IMR-90 (cell line): ENCODE results near the gene GRK5. TPM values are rescaled to one million over a fixed set of nuclear protein-coding genes. Genes with fewer than 3 reads are reported as not detected.

Experiments used
- ATAC-seq: fragments of 200-7000 bp; cut with Tn5 transposase; 2 replicates; pipeline ENCODE4 v1.9.1; 2020; ENCODE audit warnings: low read depth, mild to moderate bottlenecking, moderate library complexity
- BruUV-seq: library from RNA; stranded (reverse); fragments of 400-500 nt; replicated peaks from 2 replicates; lab custom pipeline; 2021; lab: Mats Ljungman, UMichigan
- CTCF ChIA-PET: fragments of 300-600 bp; formaldehyde crosslinking; extraction: SDS; loops from one replicate; lab custom pipeline; 2021; ENCODE audit warnings: antibody characterized with exemption; lab: Yijun Ruan, JAX
- POLR2A ChIA-PET: fragments of 300-600 bp; sonication (Branson Sonifier 250); formaldehyde crosslinking; loops from one replicate; lab custom pipeline; 2022; ENCODE audit warnings: antibody characterized with exemption; ENCODE audit not compliant: unreplicated experiment; lab: Charles Lee
- DNase-seq: peaks from one replicate; pipeline ENCODE4 v3.0.0; 2013
- H2AFZ ChIP-seq: replicated peaks from 2 replicates; pipeline ENCODE3; 2013; ENCODE audit warnings: low read length, mild to moderate bottlenecking; ENCODE audit not compliant: poor library complexity
- H2AK5ac ChIP-seq: 2 replicates; pipeline ENCODE4 v1.6.1; 2013; ENCODE audit warnings: low read depth, low read length, inconsistent platforms
- H2AK9ac ChIP-seq: replicated peaks from 2 replicates; pipeline ENCODE3; 2013; ENCODE audit warnings: mild to moderate bottlenecking, low read depth, low read length, moderate library complexity; ENCODE audit not compliant: poor library complexity
- H2BK120ac ChIP-seq: 2 replicates; pipeline ENCODE4 v1.6.1; 2013; ENCODE audit warnings: low read depth, low read length, inconsistent platforms
- H2BK15ac ChIP-seq: 3 replicates; pipeline ENCODE4 v1.6.1; 2013; ENCODE audit warnings: low read depth, low read length, inconsistent platforms
- H2BK20ac ChIP-seq: 2 replicates; pipeline ENCODE4 v1.6.1; 2013; ENCODE audit warnings: low read depth, mild to moderate bottlenecking, inconsistent platforms, low read length, moderate library complexity
- H2BK5ac ChIP-seq: 2 replicates; pipeline ENCODE4 v1.6.1; 2013; ENCODE audit warnings: mild to moderate bottlenecking, low read depth, low read length, inconsistent platforms; ENCODE audit not compliant: poor library complexity, severe bottlenecking
- H3K14ac ChIP-seq: replicated peaks from 2 replicates; pipeline ENCODE4 v1.6.1; 2013; ENCODE audit warnings: low read depth, low read length, inconsistent platforms
- H3K18ac ChIP-seq: 2 replicates; pipeline ENCODE4 v1.6.1; 2013; ENCODE audit warnings: low read depth, low read length, control low read depth
- H3K23ac ChIP-seq: 2 replicates; pipeline ENCODE4 v1.6.1; 2013; ENCODE audit warnings: low read depth, low read length, inconsistent platforms
- H3K27ac ChIP-seq: 2 replicates; pipeline ENCODE4 v1.5.1; 2013; ENCODE audit warnings: mild to moderate bottlenecking, control low read depth, low read length; ENCODE audit not compliant: insufficient read depth
- H3K27me3 ChIP-seq: 2 replicates; pipeline ENCODE4 v1.6.1; 2013; ENCODE audit warnings: low read length; ENCODE audit not compliant: control insufficient read depth, insufficient read depth
- H3K36me3 ChIP-seq: 2 replicates; pipeline ENCODE4 v1.6.1; 2013; ENCODE audit warnings: low read length, mixed read lengths; ENCODE audit not compliant: control insufficient read depth, insufficient read depth
- H3K4ac ChIP-seq: 2 replicates; pipeline ENCODE4 v1.6.1; 2013; ENCODE audit warnings: low read depth, low read length, inconsistent platforms
- H3K4me1 ChIP-seq: 2 replicates; pipeline ENCODE4 v1.6.1; 2013; ENCODE audit warnings: low read length, mixed read lengths; ENCODE audit not compliant: control insufficient read depth, insufficient read depth
- H3K4me2 ChIP-seq: 2 replicates; pipeline ENCODE4 v1.6.1; 2013; ENCODE audit warnings: low read depth, mild to moderate bottlenecking, control low read depth, low read length, moderate library complexity
- H3K4me3 ChIP-seq: 2 replicates; pipeline ENCODE4 v1.5.1; 2013; ENCODE audit warnings: low read depth, mild to moderate bottlenecking, control low read depth, low read length, moderate library complexity; ENCODE audit not compliant: insufficient read depth
- H3K56ac ChIP-seq: 2 replicates; pipeline ENCODE4 v1.6.1; 2013; ENCODE audit warnings: low read length, inconsistent platforms; ENCODE audit not compliant: insufficient read depth; ENCODE audit errors: extremely low read depth
- H3K79me1 ChIP-seq, 2 experiments: 2 replicates each; pipeline ENCODE4 v1.6.1; 2013; ENCODE audit warnings: low read length in 2 of 2, inconsistent platforms in 1 of 2, low read depth in 1 of 2
- H3K9ac ChIP-seq: 2 replicates; pipeline ENCODE4 v1.6.1; 2013; ENCODE audit warnings: low read depth, low read length, control low read depth
- H3K9me1 ChIP-seq: 2 replicates; pipeline ENCODE4 v1.6.1; 2013; ENCODE audit warnings: low read length, inconsistent platforms; ENCODE audit not compliant: insufficient read depth
- H3K9me3 ChIP-seq: 2 replicates; pipeline ENCODE4 v1.6.1; 2013; ENCODE audit warnings: low read length; ENCODE audit not compliant: control insufficient read depth, insufficient read depth
- H4K20me1 ChIP-seq: 2 replicates; pipeline ENCODE4 v1.6.1; 2013; ENCODE audit warnings: low read length, inconsistent platforms; ENCODE audit not compliant: insufficient read depth
- H4K5ac ChIP-seq: 2 replicates; pipeline ENCODE4 v1.6.1; 2013; ENCODE audit warnings: mild to moderate bottlenecking, low read depth, low read length, control low read depth
- H4K8ac ChIP-seq, 2 experiments: 2 replicates each; pipeline ENCODE4 v1.6.1; 2013; ENCODE audit warnings: low read depth in 2 of 2, low read length in 2 of 2, control low read depth in 1 of 2, inconsistent platforms in 1 of 2
- H4K91ac ChIP-seq: 2 replicates; pipeline ENCODE4 v1.6.1; 2013; ENCODE audit warnings: low read depth, low read length, inconsistent platforms; ENCODE audit not compliant: insufficient read depth
- BHLHE40 ChIP-seq: fragments of 150-350 bp; IDR thresholded peaks from 2 replicates; pipeline ENCODE4 v1.6.1; 2016; ENCODE audit warnings: mild to moderate bottlenecking, low read depth, low read length
- CHD1 ChIP-seq: IDR thresholded peaks from 2 replicates; pipeline ENCODE4 v1.6.1; 2012; ENCODE audit warnings: low read depth, low read length, improper control_type of control experiment
- MAFK ChIP-seq: IDR thresholded peaks from 2 replicates; pipeline ENCODE4 v1.6.1; 2012; ENCODE audit warnings: low read depth, low read length, improper control_type of control experiment
- MAZ ChIP-seq: IDR thresholded peaks from 2 replicates; pipeline ENCODE4 v1.6.1; 2012; ENCODE audit warnings: low read depth, mild to moderate bottlenecking, low read length, improper control_type of control experiment, moderate library complexity, borderline replicate concordance
- MXI1 ChIP-seq: IDR thresholded peaks from 2 replicates; pipeline ENCODE4 v1.6.1; 2012; ENCODE audit warnings: low read depth, mild to moderate bottlenecking, low read length, moderate library complexity, borderline replicate concordance
- NFE2L2 ChIP-seq: fragments of 150-350 bp; IDR thresholded peaks from 2 replicates; pipeline ENCODE4 v1.6.1; 2016; ENCODE audit warnings: low read depth, mild to moderate bottlenecking, low read length
- POLR2A ChIP-seq: IDR thresholded peaks from 2 replicates; pipeline ENCODE4 v1.6.1; 2012; ENCODE audit warnings: mild to moderate bottlenecking, low read depth, low read length
- RAD21 ChIP-seq: IDR thresholded peaks from 2 replicates; pipeline ENCODE4 v1.6.1; 2012; ENCODE audit warnings: low read length, improper control_type of control experiment
- RCOR1 ChIP-seq: IDR thresholded peaks from 2 replicates; pipeline ENCODE4 v1.6.1; 2012; ENCODE audit warnings: mild to moderate bottlenecking, low read length, improper control_type of control experiment; ENCODE audit not compliant: insufficient replicate concordance
- RFX5 ChIP-seq: IDR thresholded peaks from 2 replicates; pipeline ENCODE4 v1.8.0; 2012; ENCODE audit warnings: low read depth, mild to moderate bottlenecking, low read length, moderate library complexity
- SMC3 ChIP-seq: fragments of 150-350 bp; IDR thresholded peaks from 2 replicates; pipeline ENCODE4 v1.6.1; 2016; ENCODE audit warnings: low read depth, mild to moderate bottlenecking, antibody characterized with exemption, low read length, moderate library complexity
- WGBS, 2 experiments: methylation state at CpG; one replicate each; pipeline versions ENCODE4 v1.1.5 to v1.1.7; 2013; ENCODE audit warnings: missing lambda C conversion rate in 2 of 2; ENCODE audit not compliant: insufficient read length in 1 of 2; ENCODE audit errors: extremely low coverage in 2 of 2; 5-methylcytosine and 5-hydroxymethylcytosine counted together
- dilution Hi-C: fragments of 300-500 bp; cut with HindIII; formaldehyde crosslinking; loops from one replicate; pipeline ENCODE4 v1.14.3; 2018; ENCODE audit warnings: low sequenced_read_pairs; ENCODE audit not compliant: unreplicated experiment
- in situ Hi-C: fragments of 300-500 bp; cut with MboI; formaldehyde crosslinking; loops from 3 replicates; pipeline ENCODE4 v1.14.3; 2019; ENCODE audit warnings: low sequenced_read_pairs, inconsistent platforms, mixed read lengths
- intact Hi-C: fragments of 100-400 bp; cut with micrococcal nuclease; formaldehyde crosslinking; loops from 2 replicates; pipeline ENCODE4 v1.10.0; 2022
- polyA plus RNA-seq, 3 experiments: library from polyadenylated mRNA; depleted of rRNA; stranded (reverse); fragments of >200 nt; gene quantifications; 2 replicates each; pipeline ENCODE4 v1.2.3, GENCODE V29; 2012; ENCODE audit warnings: low replicate concordance in 1 of 3
- total RNA-seq: library from RNA; depleted of rRNA; stranded (reverse); fragments of >200 nt; gene quantifications from 2 replicates; pipeline ENCODE4 v1.2.3, GENCODE V29; 2012
- TF ChIP-seq, protein P1 (sequence below): conservative IDR thresholded peaks from 2 replicates; pipeline ENCODE4 v1.5.1; 2012; ENCODE audit warnings: mild to moderate bottlenecking, low read depth, low read length, improper control_type of control experiment
- TF ChIP-seq, protein P2 (sequence below): fragments of 150-350 bp; IDR thresholded peaks from 2 replicates; pipeline ENCODE4 v1.6.1; 2017; ENCODE audit warnings: mild to moderate bottlenecking, antibody characterized with exemption, low read length, low read depth
- TF ChIP-seq, protein P3 (sequence below): fragments of 150-350 bp; IDR thresholded peaks from 2 replicates; pipeline ENCODE4 v1.6.1; 2016; ENCODE audit warnings: low read depth, mild to moderate bottlenecking, low read length, moderate library complexity, borderline replicate concordance

GRK5 gene
- total and polyA plus RNA-seq, 2 of the 4 experiments (the other 2 are of a cell fraction), result 12.9 to 16.3 TPM

DNA sequence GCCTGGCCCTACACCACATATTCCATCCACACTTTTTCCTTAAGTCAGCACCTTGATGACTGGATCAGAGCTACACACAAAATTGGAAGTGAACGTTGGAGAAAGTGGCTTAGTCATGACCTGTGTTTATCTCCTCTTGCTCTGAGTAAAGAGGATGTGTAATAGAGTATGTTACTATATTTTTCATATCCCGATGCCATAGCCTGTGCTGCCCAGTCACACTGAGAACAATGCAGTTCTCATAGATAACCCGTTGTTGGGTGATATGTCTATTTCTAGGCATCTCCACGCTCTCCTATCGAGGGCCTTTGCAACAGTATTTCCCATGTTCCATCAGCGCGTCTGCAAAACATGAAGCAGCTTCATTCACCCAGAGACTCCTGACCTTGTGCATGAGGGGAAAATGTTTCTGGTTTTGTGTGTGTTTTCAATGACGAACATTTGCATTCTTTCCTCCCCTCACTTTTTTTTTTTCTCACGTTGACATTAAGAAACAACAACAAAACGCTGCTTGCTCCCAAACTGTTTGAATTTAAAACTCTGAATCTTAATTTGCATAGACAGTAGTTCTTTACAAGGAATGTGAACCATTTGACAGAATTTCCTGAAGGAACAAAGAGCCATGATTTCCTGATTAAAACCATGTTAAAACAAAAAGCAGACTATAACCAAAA, 43.4 kb downstream of the GRK5 start:
- Histone ChIP-seq H2BK20ac (peak overlapping the region; percentile 50), H2AK5ac (peak overlapping the region; percentile 31; the same call in 1 of the 2 replicates), H3K9me1 (peaks cover 40% of the 10 kb centered on the region), H3K4ac (peak overlapping the region; percentile 74), H3K14ac (peak overlapping the region; percentile 49), H3K9me3 (no peaks in the 10 kb centered on the region), H2BK15ac (peak overlapping the region; percentile 6; the same call in 1 of the 3 replicates), H4K20me1 (peaks cover 63% of the 10 kb centered on the region), H4K91ac (peak overlapping the region; percentile 75), H3K18ac (peak overlapping the region; percentile 86), H4K5ac (peak overlapping the region; percentile 61), H3K4me3 (no peak overlapping the region), H3K56ac (peak overlapping the region; percentile 11; the same call in 1 of the 2 replicates), H3K79me1 (peaks cover 33 to 74% of the 10 kb centered on the region in 2 experiments), H2AFZ (peak overlapping the region; percentile 52), H3K4me1 (peaks cover 54% of the 10 kb centered on the region), H2BK5ac (peak overlapping the region; percentile 64), H3K36me3 (peaks cover 8% of the 10 kb centered on the region), H3K9ac (peak overlapping the region; percentile 60; the same call in 1 of the 2 replicates), H4K8ac (peak overlapping the region; percentile 25 to 59), H2BK120ac (peak overlapping the region; percentile 77), H3K27me3 (no peaks in the 10 kb centered on the region), H2AK9ac (no peak overlapping the region), H3K4me2 (peak overlapping the region; percentile 52), H3K23ac (peak overlapping the region; percentile 50), H3K27ac (peak overlapping the region; percentile 87)
- dilution Hi-C loops (no loop called here), intact Hi-C loops (no loop called here), in situ Hi-C loops (no loop called here)
- CTCF ChIA-PET, result no interaction called here
- POLR2A ChIA-PET, result interaction anchor here (0.6 kb wide), 1 partner anchor 39 kb away, joined by 3 read pairs; no protein-coding TSS in a partner anchor
- ATAC-seq, result peak; percentile 35
- peak; percentile 98 for DNase-seq
- WGBS, 2 experiments, result no CpG with 5 or more reads among the region's 10 CpGs
- no TSS peak for BruUV-seq
- no peak for TF ChIP-seq CHD1
- TF ChIP-seq MXI1, result no peak
- TF ChIP-seq, protein P1, sequence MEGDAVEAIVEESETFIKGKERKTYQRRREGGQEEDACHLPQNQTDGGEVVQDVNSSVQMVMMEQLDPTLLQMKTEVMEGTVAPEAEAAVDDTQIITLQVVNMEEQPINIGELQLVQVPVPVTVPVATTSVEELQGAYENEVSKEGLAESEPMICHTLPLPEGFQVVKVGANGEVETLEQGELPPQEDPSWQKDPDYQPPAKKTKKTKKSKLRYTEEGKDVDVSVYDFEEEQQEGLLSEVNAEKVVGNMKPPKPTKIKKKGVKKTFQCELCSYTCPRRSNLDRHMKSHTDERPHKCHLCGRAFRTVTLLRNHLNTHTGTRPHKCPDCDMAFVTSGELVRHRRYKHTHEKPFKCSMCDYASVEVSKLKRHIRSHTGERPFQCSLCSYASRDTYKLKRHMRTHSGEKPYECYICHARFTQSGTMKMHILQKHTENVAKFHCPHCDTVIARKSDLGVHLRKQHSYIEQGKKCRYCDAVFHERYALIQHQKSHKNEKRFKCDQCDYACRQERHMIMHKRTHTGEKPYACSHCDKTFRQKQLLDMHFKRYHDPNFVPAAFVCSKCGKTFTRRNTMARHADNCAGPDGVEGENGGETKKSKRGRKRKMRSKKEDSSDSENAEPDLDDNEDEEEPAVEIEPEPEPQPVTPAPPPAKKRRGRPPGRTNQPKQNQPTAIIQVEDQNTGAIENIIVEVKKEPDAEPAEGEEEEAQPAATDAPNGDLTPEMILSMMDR, result no peak
- no peak for TF ChIP-seq MAZ
- no peak for TF ChIP-seq RFX5
- TF ChIP-seq, protein P2, sequence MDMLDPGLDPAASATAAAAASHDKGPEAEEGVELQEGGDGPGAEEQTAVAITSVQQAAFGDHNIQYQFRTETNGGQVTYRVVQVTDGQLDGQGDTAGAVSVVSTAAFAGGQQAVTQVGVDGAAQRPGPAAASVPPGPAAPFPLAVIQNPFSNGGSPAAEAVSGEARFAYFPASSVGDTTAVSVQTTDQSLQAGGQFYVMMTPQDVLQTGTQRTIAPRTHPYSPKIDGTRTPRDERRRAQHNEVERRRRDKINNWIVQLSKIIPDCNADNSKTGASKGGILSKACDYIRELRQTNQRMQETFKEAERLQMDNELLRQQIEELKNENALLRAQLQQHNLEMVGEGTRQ, result no peak
- peak; percentile 80 for TF ChIP-seq NFE2L2
- peak; percentile 89 for TF ChIP-seq MAFK
- TF ChIP-seq, protein P3, sequence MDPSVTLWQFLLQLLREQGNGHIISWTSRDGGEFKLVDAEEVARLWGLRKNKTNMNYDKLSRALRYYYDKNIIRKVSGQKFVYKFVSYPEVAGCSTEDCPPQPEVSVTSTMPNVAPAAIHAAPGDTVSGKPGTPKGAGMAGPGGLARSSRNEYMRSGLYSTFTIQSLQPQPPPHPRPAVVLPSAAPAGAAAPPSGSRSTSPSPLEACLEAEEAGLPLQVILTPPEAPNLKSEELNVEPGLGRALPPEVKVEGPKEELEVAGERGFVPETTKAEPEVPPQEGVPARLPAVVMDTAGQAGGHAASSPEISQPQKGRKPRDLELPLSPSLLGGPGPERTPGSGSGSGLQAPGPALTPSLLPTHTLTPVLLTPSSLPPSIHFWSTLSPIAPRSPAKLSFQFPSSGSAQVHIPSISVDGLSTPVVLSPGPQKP, result no peak
- no peak for TF ChIP-seq RCOR1
- 0 out of 2 replicates have a peak, but pooled peaks have one; percentile 30 for TF ChIP-seq POLR2A
- TF ChIP-seq SMC3, result no peak
- no peak for TF ChIP-seq RAD21
- TF ChIP-seq BHLHE40, result peak; percentile 63; the same call in 1 of the 2 replicates
